K562 (cell line): Measurements from ENCODE around the gene RAMP2. TPM values are rescaled to one million over a fixed set of nuclear protein-coding genes. Genes with fewer than 3 reads are reported as not detected.

Experiments
- BMI1 ChIP-seq: fragments of 150-350 bp; IDR thresholded peaks from 2 replicates; pipeline ENCODE4 v1.6.1; 2014; ENCODE audit warnings: low read length
- EHMT2 ChIP-seq: fragments of 450-650 bp; IDR thresholded peaks from 2 replicates; pipeline ENCODE4 v1.6.1; 2018; ENCODE audit warnings: antibody characterized with exemption
- ESRRB ChIP-seq: fragments of 250-450 bp; sonication (Bioruptor Pico); IDR thresholded peaks from 2 replicates; pipeline ENCODE4 v1.5.0; 2020; ENCODE audit warnings: mild to moderate bottlenecking, moderate library complexity, borderline replicate concordance
- HEY1 ChIP-seq: fragments of 250-450 bp; sonication (Bioruptor Pico); IDR thresholded peaks from 2 replicates; pipeline ENCODE4 v1.5.0; 2020; ENCODE audit warnings: mild to moderate bottlenecking, moderate library complexity, borderline replicate concordance
- HSF4 ChIP-seq: fragments of 250-450 bp; sonication (Bioruptor Pico); IDR thresholded peaks from 2 replicates; pipeline ENCODE4 v2.1.2; 2022; ENCODE audit warnings: mild to moderate bottlenecking, moderate library complexity, borderline replicate concordance
- IRF2 ChIP-seq: sonication (generic); formaldehyde crosslinking; IDR thresholded peaks from 2 replicates; pipeline ENCODE4 v1.8.1; 2022; ENCODE audit warnings: mild to moderate bottlenecking, missing genetic modification reagents
- MCM7 ChIP-seq, 2 experiments: fragments of 450-650 bp; IDR thresholded peaks; 2 replicates each; pipeline ENCODE4 v1.6.1; 2016 to 2018
- PHF8 ChIP-seq: fragments of 200-600 bp; sonication (generic); IDR thresholded peaks from 2 replicates; pipeline ENCODE4 v1.6.1; 2012; ENCODE audit warnings: mixed run types, mild to moderate bottlenecking, inconsistent platforms, low read length, moderate library complexity, borderline replicate concordance
- POU5F1 ChIP-seq: fragments of 150-350 bp; IDR thresholded peaks from 2 replicates; pipeline ENCODE4 v1.6.1; 2014; ENCODE audit warnings: borderline replicate concordance, low read length, low read depth, mild to moderate bottlenecking; ENCODE audit not compliant: partially characterized antibody
- PRDM10 ChIP-seq: fragments of 450-650 bp; IDR thresholded peaks from 2 replicates; pipeline ENCODE4 v1.6.1; 2018; ENCODE audit not compliant: partially characterized antibody
- PREB ChIP-seq: sonication (generic); formaldehyde crosslinking; IDR thresholded peaks from 2 replicates; pipeline ENCODE4 v1.8.1; 2023; ENCODE audit warnings: mild to moderate bottlenecking, missing genetic modification reagents
- RFX7 ChIP-seq: fragments of 250-450 bp; sonication (Bioruptor Pico); IDR thresholded peaks from 2 replicates; pipeline ENCODE4 v1.5.1; 2021; ENCODE audit warnings: mild to moderate bottlenecking
- SMAD3 ChIP-seq: fragments of 450-650 bp; formaldehyde crosslinking; conservative IDR thresholded peaks from 2 replicates; pipeline ENCODE4 v1.4.0; 2020; ENCODE audit warnings: mild to moderate bottlenecking
- TAF15 ChIP-seq: fragments of 200-400 bp; formaldehyde crosslinking; IDR thresholded peaks from 2 replicates; pipeline ENCODE4 v1.6.1; 2017; ENCODE audit warnings: mild to moderate bottlenecking, low read depth, low read length, moderate library complexity
- TAF7 ChIP-seq: fragments of 450-650 bp; IDR thresholded peaks from 2 replicates; pipeline ENCODE4 v1.6.1; 2016; ENCODE audit warnings: missing genetic modification characterization, missing compliant biosample characterization
- TGIF2 ChIP-seq: sonication (generic); formaldehyde crosslinking; IDR thresholded peaks from 2 replicates; pipeline ENCODE4 v1.8.1; 2022; ENCODE audit warnings: mild to moderate bottlenecking, missing genetic modification reagents, moderate library complexity
- ZBTB12 ChIP-seq: fragments of 250-450 bp; sonication (Bioruptor Pico); IDR thresholded peaks from 2 replicates; pipeline ENCODE4 v1.4.0; 2020
- ZBTB7A ChIP-seq: IDR thresholded peaks from 2 replicates; pipeline ENCODE4 v1.6.1; 2011; ENCODE audit warnings: low read depth, mild to moderate bottlenecking, low read length, moderate library complexity, borderline replicate concordance; ENCODE audit not compliant: control insufficient read depth
- ZNF134 ChIP-seq: fragments of 250-450 bp; sonication (Bioruptor Pico); conservative IDR thresholded peaks from 2 replicates; pipeline ENCODE4 v1.4.0; 2020
- ZNF217 ChIP-seq: sonication (generic); formaldehyde crosslinking; IDR thresholded peaks from 2 replicates; pipeline ENCODE4 v1.8.0; 2022; ENCODE audit warnings: mild to moderate bottlenecking, missing genetic modification reagents
- ZNF280A ChIP-seq: fragments of 450-650 bp; IDR thresholded peaks from 2 replicates; pipeline ENCODE4 v1.6.1; 2018; ENCODE audit warnings: mild to moderate bottlenecking, low read depth; ENCODE audit not compliant: partially characterized antibody
- ZNF408 ChIP-seq: fragments of 250-450 bp; sonication (Bioruptor Pico); IDR thresholded peaks from 2 replicates; pipeline ENCODE4 v1.4.0; 2020; ENCODE audit warnings: low read depth, mild to moderate bottlenecking, moderate library complexity
- polyA plus RNA-seq, 8 experiments: library from polyadenylated mRNA; depleted of rRNA in 4 of 8; stranded (reverse) in 5 of 8; unstranded in 3 of 8; fragments of >200 nt; fragmentation: Nextera tagmentation in 2 of 8; fragmentation: Illumina TruSeq in 1 of 8; extraction: Ambion mirVana in 2 of 8; extraction: Trizol in 1 of 8; gene quantifications; 2 replicates each; pipeline versions ENCODE4 v1.2.1 to v1.2.3, GENCODE V29; 2011 to 2014; ENCODE audit warnings: inconsistent platforms in 1 of 8, missing spikeins in 1 of 8
- total RNA-seq, 7 experiments: library from RNA; depleted of rRNA in 6 of 7; stranded (reverse); fragments of >200 nt in 6 of 7; fragmentation: Illumina TruSeq in 2 of 7; extraction: Trizol in 2 of 7; gene quantifications; 2 replicates each; pipeline versions ENCODE4 v1.2.1 to v1.2.3, GENCODE V29; 2011 to 2021; ENCODE audit warnings: low replicate concordance in 1 of 7

RAMP2 gene
- total and polyA plus RNA-seq, 9 of the 15 experiments (the other 6 are each of a cell fraction or from before 2014, with no cell fraction given) = not detected

- TF ChIP-seq ZNF408 (CRISPR knock-in tag) = no peak
- no peak for TF ChIP-seq PHF8
- TF ChIP-seq HSF4 (CRISPR knock-in tag) = no peak; the same call in 1 of the 2 replicates
- no peak for TF ChIP-seq ESRRB (CRISPR knock-in tag)
- no peak for TF ChIP-seq MCM7 (IDR thresholded peaks at IDR 0.05)
- no peak for TF ChIP-seq PRDM10
- no peak for TF ChIP-seq TGIF2 (CRISPR knock-in tag)
- TF ChIP-seq ZNF134 (CRISPR knock-in tag) = no peak
- no peak for TF ChIP-seq EHMT2
- TF ChIP-seq IRF2 = no peak
- TF ChIP-seq RFX7 (CRISPR knock-in tag) = no peak
- TF ChIP-seq ZNF280A = no peak
- TF ChIP-seq PREB (CRISPR knock-in tag) = no peak
- no peak for TF ChIP-seq ZBTB7A
- TF ChIP-seq SMAD3 (CRISPR knock-in tag) = no peak
- no peak for TF ChIP-seq BMI1
- no peak for TF ChIP-seq ZNF217 (CRISPR knock-in tag)
- no peak for TF ChIP-seq TAF7 (tag)
- TF ChIP-seq TAF15 = no peak
- TF ChIP-seq POU5F1 = no peak
- no peak for TF ChIP-seq ZBTB12
- no peak for TF ChIP-seq HEY1 (CRISPR knock-in tag)
These were observed 17.3 kb upstream of the RAMP2 start (continued) for GRCh38 chr17:42743595-42744282.
